Activated T-cell treated with anti-CD3 and anti-CD28 coated beads, Interleukin-2, amount 50 U/mL, for 4 hours (primary cell): ENCODE results near the gene DVL1. TPM values are rescaled to one million over a fixed set of nuclear protein-coding genes. Genes with fewer than 3 reads are reported as not detected.
"Not testable (repeated sequence)": the region's sequence is repeated elsewhere in the genome, so short reads cannot be mapped to it uniquely, and the experiment has no call there.

Source experiments
- ATAC-seq, 2 donors: fragments of 200-7000 bp; cut with Tn5 transposase; one replicate each; pipeline ENCODE4 v1.10.0; 2021
- DNase-seq: peaks from one replicate; pipeline ENCODE4 v3.0.0-alpha.2; 2020
- H3K27me3 Mint-ChIP-seq: one replicate; pipeline ENCODE4 v1.8.0; 2021; ENCODE audit warnings: low read depth, mixed read lengths
- H3K36me3 Mint-ChIP-seq: one replicate; pipeline ENCODE4 v1.8.0; 2022; ENCODE audit warnings: mixed read lengths; ENCODE audit not compliant: insufficient read depth
- H3K4me1 Mint-ChIP-seq: one replicate; pipeline ENCODE4 v1.8.0; 2021; ENCODE audit warnings: low read depth, mixed read lengths
- H3K4me3 Mint-ChIP-seq: one replicate; pipeline ENCODE4 v1.8.0; 2021; ENCODE audit warnings: mild to moderate bottlenecking, moderate library complexity, mixed read lengths
- H3K9me3 Mint-ChIP-seq: one replicate; pipeline ENCODE4 v1.8.0; 2021; ENCODE audit warnings: mixed read lengths
- total RNA-seq, 3 donors: library from RNA; stranded (reverse); gene quantifications; one replicate each; pipeline ENCODE4 v1.2.1, GENCODE V29; 2021

DVL1 gene
- total RNA-seq, 3 donors from 2014 or later = 70.7 to 74.6 (median 72.1) TPM

DNA sequence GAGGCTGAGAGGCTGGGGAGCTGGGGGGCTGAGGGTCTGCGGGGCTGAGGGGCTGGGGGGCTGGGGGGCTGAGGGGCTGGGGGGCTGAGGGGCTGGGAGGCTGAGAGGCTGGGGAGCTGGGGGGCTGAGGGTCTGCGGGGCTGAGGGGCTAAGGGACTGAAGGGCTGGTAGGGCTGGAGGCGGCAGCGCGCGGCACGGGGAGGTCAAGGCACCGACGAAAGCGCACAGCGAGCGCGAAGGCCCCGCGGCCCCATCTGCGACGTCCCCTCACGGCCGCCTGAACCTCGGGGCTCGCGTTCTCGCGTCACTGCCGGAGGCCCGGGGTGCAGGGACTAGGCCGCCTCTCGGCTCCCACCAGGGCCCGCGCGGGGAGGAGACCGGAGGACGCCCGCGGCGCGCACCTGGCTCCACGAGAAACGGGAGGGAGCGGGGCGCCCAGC lies 25.1 kb downstream of the DVL1 start:
- peaks cover 31% of the 10 kb centered on the region for H3K4me1 Mint-ChIP-seq
- no peak for DNase-seq
- ATAC-seq = peak; percentile 33 to 39

DNA sequence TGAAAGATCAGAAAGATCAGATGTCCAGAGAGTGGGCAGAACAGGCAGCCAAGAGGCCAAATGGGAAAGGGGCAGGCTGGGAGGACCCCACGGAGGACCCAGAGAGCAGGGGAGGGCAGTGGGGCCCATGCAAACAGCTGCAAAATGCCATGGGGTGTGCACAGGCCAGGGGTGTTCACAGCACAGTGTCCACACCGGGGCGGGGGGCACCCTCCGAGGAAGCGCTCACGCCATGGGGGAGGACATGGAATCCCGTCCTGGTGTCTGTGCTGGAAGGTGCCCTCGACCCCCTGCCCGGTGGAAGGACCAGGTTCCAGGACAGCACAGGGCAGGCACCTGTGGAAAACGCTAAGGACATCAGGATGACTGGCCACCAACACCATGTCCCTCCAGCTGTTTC lies 26.3 kb downstream of the DVL1 start:
- H3K4me3 Mint-ChIP-seq = peak overlapping the region; percentile 91
- no peak for ATAC-seq
- no peaks in the 10 kb centered on the region for H3K27me3 Mint-ChIP-seq
- H3K36me3 Mint-ChIP-seq = peaks cover 5% of the 10 kb centered on the region
- no peaks in the 10 kb centered on the region for H3K9me3 Mint-ChIP-seq
- peaks cover 31% of the 10 kb centered on the region for H3K4me1 Mint-ChIP-seq
- DNase-seq = no peak

More for the DNA sequence above, 25.1 kb downstream of the DVL1 start:
- peak overlapping the region; percentile 87 for H3K4me3 Mint-ChIP-seq
- peaks cover 5% of the 10 kb centered on the region for H3K36me3 Mint-ChIP-seq
- no peaks in the 10 kb centered on the region for H3K9me3 Mint-ChIP-seq
- H3K27me3 Mint-ChIP-seq = no peaks in the 10 kb centered on the region

GRCh38 chr1:1322418-1322817 lies 26.8 kb downstream of the DVL1 start:
- DNase-seq = no peak
- ATAC-seq = no peak
- Mint-ChIP-seq H3K36me3 (peaks cover 6% of the 10 kb centered on the region), H3K4me1 (peaks cover 31% of the 10 kb centered on the region), H3K4me3 (peak overlapping the region; percentile 91), H3K27me3 (no peaks in the 10 kb centered on the region), H3K9me3 (no peaks in the 10 kb centered on the region)

DNA sequence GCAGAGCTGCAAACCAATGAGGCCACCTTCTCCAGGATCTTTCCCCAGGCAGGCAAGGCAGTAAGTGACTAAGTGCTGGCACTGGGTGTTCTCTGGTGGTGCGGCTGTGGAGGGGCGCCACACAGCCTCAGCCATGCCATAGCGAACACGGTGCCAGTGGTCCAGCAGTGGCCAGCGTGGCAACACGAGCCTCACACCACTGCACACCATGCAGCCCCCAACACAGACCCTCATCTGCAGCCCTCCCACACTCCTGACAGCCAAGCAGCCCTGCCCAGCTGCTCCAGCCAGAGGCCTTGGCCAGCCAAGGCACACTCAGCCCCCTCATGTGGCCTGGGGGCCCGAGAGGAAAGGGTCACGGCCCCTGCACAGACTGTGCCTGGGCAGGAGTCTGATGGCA lies 27.7 kb downstream of the DVL1 start:
- Mint-ChIP-seq H3K9me3 (no peaks in the 10 kb centered on the region), H3K36me3 (peaks cover 9% of the 10 kb centered on the region), H3K4me1 (peaks cover 31% of the 10 kb centered on the region), H3K4me3 (no peak overlapping the region), H3K27me3 (no peaks in the 10 kb centered on the region)
- no peak for ATAC-seq
- no peak for DNase-seq

GRCh38 chr1:1320666-1321448 lies 28.4 kb downstream of the DVL1 start:
- Mint-ChIP-seq H3K9me3 (no peaks in the 10 kb centered on the region), H3K27me3 (no peaks in the 10 kb centered on the region), H3K4me1 (peaks cover 26% of the 10 kb centered on the region), H3K36me3 (peaks cover 9% of the 10 kb centered on the region), H3K4me3 (no peak overlapping the region)
- ATAC-seq = no peak
- DNase-seq = no peak

- ATAC-seq = no peak
- DNase-seq = no peak
- no peaks in the 10 kb centered on the region for H3K27me3 Mint-ChIP-seq
- H3K36me3 Mint-ChIP-seq = peaks cover 12% of the 10 kb centered on the region
- H3K9me3 Mint-ChIP-seq = no peaks in the 10 kb centered on the region
- no peak overlapping the region for H3K4me3 Mint-ChIP-seq
- H3K4me1 Mint-ChIP-seq = peaks cover 19% of the 10 kb centered on the region
These were observed 29.6 kb downstream of the DVL1 start for GRCh38 chr1:1319646-1319941.

GRCh38 chr1:1318777-1319645 lies 30.2 kb downstream of the DVL1 start:
- Mint-ChIP-seq H3K4me3 (no peak overlapping the region), H3K36me3 (peaks cover 12% of the 10 kb centered on the region), H3K4me1 (peaks cover 17% of the 10 kb centered on the region), H3K9me3 (no peaks in the 10 kb centered on the region), H3K27me3 (no peaks in the 10 kb centered on the region)
- ATAC-seq (no peak), DNase-seq (no peak)

GRCh38 chr1:1318131-1318652 lies 31.0 kb downstream of the DVL1 start:
- no peak overlapping the region for H3K4me3 Mint-ChIP-seq
- DNase-seq = no peak
- H3K4me1 Mint-ChIP-seq = peaks cover 12% of the 10 kb centered on the region
- ATAC-seq = no peak
- no peaks in the 10 kb centered on the region for H3K27me3 Mint-ChIP-seq
- H3K9me3 Mint-ChIP-seq = no peaks in the 10 kb centered on the region
- peaks cover 13% of the 10 kb centered on the region for H3K36me3 Mint-ChIP-seq

GRCh38 chr1:1317420-1317819 lies 31.8 kb downstream of the DVL1 start:
- H3K4me1 Mint-ChIP-seq = peaks cover 8% of the 10 kb centered on the region
- no peak overlapping the region for H3K4me3 Mint-ChIP-seq
- DNase-seq (no peak), ATAC-seq (no peak)
- H3K27me3 Mint-ChIP-seq = no peaks in the 10 kb centered on the region
- H3K9me3 Mint-ChIP-seq = no peaks in the 10 kb centered on the region
- H3K36me3 Mint-ChIP-seq = peaks cover 13% of the 10 kb centered on the region

DNA sequence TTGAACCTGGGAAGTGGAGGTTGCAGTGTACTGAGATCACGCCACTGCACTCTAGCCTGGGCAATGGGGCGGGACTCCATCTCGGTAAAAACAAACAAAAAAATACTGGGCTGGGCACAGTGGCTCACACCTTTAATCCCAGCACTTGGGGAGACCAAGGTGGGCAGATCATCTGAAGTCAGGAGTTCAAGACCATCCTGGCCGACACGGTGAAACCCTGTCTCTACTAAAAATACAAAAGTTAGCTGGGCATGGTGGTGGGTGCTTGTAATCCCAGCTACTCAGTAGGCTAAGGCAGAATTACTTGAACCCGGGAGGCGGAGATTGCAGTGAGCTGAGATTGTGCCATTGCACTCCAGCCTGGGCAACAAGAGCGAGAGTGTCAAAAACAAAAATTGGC lies 33.0 kb downstream of the DVL1 start:
- H3K9me3 Mint-ChIP-seq, ATAC-seq, H3K27me3 Mint-ChIP-seq, DNase-seq, H3K4me3 Mint-ChIP-seq, H3K4me1 Mint-ChIP-seq: not testable (repeated sequence)
- H3K36me3 Mint-ChIP-seq = peaks cover 13% of the 10 kb centered on the region

- Mint-ChIP-seq H3K36me3 (peaks cover 13% of the 10 kb centered on the region), H3K4me1 (no peaks in the 10 kb centered on the region), H3K9me3 (no peaks in the 10 kb centered on the region), H3K27me3 (no peaks in the 10 kb centered on the region), H3K4me3 (no peak overlapping the region)
- ATAC-seq (no peak), DNase-seq (no peak)
These were observed 33.7 kb downstream of the DVL1 start for GRCh38 chr1:1315435-1315954.

- Mint-ChIP-seq H3K9me3 (no peaks in the 10 kb centered on the region), H3K4me1 (no peaks in the 10 kb centered on the region), H3K36me3 (peaks cover 13% of the 10 kb centered on the region), H3K27me3 (no peaks in the 10 kb centered on the region), H3K4me3 (no peak overlapping the region)
- ATAC-seq = no peak
- DNase-seq = no peak
These were observed 34.4 kb downstream of the DVL1 start for GRCh38 chr1:1314678-1315335.

GRCh38 chr1:1314237-1314586 lies 35.0 kb downstream of the DVL1 start:
- no peaks in the 10 kb centered on the region for H3K27me3 Mint-ChIP-seq
- DNase-seq = no peak
- H3K9me3 Mint-ChIP-seq = no peaks in the 10 kb centered on the region
- H3K4me1 Mint-ChIP-seq = no peaks in the 10 kb centered on the region
- H3K4me3 Mint-ChIP-seq = no peak overlapping the region
- no peak for ATAC-seq
- H3K36me3 Mint-ChIP-seq = peaks cover 13% of the 10 kb centered on the region

DNA sequence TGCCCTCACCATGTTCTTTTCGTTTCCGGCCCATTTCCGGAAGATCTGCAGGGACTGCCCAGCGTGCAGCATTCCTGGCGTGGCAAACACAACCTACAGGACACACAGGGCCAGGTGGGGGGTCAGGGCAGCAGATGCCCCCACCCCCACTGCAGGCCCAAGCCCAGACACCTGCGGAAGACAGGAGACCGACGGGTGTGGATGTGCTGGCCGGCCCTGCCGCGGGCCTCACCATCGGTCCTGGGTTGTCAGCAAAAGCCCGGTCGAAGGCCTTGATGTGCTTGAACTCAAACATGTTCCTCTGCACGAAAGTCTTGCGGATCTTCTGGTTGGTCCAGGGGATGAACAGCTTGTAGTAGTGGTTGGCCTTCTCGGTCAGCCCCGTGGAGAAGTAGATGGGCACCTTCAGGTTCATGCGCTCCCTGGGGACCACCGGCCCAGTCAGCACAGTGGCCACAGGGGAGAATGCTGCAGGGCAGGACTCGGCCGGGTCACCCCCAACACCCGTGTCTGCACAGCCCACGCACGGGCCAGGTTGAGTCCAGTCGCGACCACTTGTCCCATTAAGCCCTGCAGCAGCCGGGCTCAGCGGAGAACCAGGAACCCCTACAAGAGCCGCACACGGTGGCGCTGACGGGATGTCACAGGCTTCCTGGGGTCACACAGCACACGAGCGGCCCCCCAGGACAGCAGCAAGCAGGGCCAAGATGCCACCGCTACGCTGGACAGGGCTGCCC lies 35.5 kb downstream of the DVL1 start:
- DNase-seq (no peak), ATAC-seq (no peak)
- Mint-ChIP-seq H3K4me1 (no peaks in the 10 kb centered on the region), H3K27me3 (no peaks in the 10 kb centered on the region), H3K36me3 (peaks cover 13% of the 10 kb centered on the region), H3K4me3 (no peak overlapping the region), H3K9me3 (no peaks in the 10 kb centered on the region)
